Left lobe of liver (tissue), 2 donors: ENCODE data around the gene ASMTL. TPM values are rescaled to one million over a fixed set of nuclear protein-coding genes. Genes with fewer than 3 reads are reported as not detected.
"Not testable (repeated sequence)": the region's sequence is repeated elsewhere in the genome, so short reads cannot be mapped to it uniquely, and the experiment has no call there.

Experiments
- ATAC-seq: fragments of 200-7000 bp; cut with Tn5 transposase; one replicate; pipeline ENCODE4 v1.9.1; 2020; ENCODE audit warnings: mild to moderate bottlenecking, moderate library complexity
- DNase-seq: peaks from one replicate; pipeline ENCODE4 v3.0.0-alpha.2; 2020; ENCODE audit warnings: low spot score
- total RNA-seq: library from RNA; stranded (reverse); gene quantifications from one replicate; pipeline ENCODE4 v1.2.1, GENCODE V29; 2021
- donor health status: DM: no; HTN: no; CAD: no; lungs with moderate emphysema.
- donor health status: DM: no; HTN: yes; CAD: no.

Gene ASMTL
- total RNA-seq, 1 donor from 2014 or later = 31.4 TPM

DNA sequence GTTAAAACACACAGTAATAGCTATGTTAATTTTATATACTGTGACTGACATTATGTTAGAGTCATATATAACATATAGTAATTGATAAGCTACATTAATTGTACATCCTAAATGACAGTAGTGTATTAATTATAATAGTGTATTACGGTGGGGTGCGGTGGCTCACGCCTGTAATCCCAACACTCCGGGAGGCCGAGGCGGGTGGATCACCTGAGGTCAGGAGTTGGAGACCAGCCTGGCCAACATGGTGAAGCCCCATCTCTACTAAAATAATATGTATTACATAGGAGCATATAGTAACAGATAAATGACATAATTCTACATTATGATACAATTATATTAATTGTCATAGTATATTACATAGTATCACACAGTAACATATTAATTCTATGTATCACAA, 12.2 kb downstream of the ASMTL start:
- DNase-seq = peak; percentile 19

DNA sequence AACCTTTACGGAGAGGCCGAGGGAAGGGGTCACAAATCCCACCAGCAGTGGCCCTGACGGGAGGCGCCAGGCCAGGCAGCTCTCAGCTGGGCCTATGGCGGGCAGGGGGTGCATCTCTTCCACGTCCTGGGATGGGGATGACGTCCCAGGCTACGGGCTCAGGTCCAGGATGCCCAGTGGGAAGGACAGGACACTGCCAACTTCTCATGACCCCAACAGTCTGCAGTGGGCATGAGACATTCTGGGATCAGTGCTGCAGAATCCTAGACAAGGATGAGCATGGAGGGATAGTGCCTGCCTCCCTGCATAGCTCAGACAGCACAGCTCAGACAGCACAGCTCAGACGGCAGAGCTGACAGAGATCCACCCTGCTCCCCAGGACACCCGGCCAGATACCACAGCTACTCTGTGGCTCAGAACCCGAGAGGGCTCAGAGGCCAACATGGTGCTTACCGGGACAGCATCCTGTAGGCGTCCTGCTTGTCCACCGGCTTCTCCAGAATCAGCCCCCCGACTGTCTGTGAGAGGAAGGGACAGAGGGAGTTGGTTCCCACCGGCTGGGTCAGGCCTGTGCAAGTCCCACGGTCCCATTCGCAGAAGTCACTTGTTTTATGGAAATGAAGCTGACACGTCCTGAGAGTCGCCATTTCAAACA, 17.3 kb downstream of the ASMTL start:
- DNase-seq = no peak
- no peak for ATAC-seq

More for the DNA sequence above, 12.2 kb downstream of the ASMTL start:
- no peak for ATAC-seq

DNA sequence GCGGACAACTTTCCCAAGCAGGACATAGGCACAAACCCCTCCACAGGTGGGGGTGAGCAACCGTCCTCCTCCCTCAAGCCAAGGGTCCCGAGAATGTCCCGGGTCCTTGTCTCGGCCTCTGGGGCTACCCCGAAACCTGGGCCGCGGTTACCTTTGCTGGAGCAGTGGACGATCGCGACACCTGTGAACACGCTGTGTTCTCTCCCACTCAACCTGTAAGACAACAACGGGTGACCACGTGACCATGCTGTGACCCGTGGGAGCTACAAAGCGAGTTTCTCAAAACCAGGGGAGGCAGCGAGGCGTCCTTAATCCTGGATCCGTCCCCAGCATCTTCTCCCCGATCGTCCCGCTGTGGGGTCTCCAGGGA, 17.9 kb downstream of the ASMTL start:
- DNase-seq = no peak
- no peak for ATAC-seq

DNA sequence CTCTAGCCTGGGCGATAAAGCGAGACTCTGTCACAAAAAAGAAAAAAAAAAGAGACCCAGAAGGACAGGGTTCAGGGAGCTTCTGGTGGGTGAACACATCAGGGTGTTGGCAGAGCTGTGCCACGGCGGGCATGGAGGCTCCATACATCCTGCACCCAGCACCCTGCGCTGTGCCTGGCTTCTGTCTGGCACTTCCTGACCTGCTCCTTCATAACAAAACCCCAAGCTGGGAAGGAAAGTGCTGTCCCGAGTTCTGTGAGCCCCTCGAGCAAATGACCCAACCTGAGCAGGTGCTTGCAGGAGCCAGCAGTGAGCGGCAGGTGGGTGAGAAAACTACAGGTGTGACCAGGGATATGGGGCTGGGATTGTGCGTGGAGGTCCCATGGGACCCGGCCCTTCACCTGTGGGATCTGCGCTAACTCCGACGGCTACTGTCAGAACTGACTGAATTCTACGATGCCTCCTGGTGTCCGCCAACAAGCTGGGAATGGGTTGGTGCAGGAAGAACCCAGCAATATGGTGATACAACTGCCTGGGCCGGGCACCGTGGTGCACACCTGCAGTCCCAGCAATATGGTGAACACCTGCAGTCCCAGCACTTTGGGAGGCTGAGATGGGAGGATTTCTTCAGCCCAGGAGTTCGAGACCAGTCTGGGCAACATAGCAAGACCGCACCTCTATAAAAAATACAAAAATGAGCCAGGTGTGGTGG, 18.9 kb downstream of the ASMTL start:
- ATAC-seq = no peak

DNA sequence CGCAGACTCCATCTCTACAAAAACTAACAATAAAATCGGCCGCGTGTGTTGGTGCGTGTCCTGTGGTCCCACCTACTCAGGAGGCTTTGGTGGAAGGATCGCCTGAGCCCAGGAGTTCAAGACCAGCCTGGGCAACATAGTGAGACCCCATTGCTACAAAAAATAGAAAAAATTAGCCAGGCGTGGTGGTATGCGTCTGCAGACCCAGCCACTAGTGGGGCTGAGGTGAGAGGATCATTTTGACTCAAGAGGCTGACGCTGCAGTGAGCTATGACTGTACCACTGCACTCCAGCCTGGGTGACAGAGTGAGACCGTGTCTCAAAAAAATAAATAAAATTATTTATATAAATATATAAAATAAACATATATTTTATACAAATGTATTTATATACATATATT, 22.3 kb downstream of the ASMTL start:
- ATAC-seq (no peak), DNase-seq (no peak)

More for the DNA sequence above, 18.9 kb downstream of the ASMTL start:
- no peak for DNase-seq

DNA sequence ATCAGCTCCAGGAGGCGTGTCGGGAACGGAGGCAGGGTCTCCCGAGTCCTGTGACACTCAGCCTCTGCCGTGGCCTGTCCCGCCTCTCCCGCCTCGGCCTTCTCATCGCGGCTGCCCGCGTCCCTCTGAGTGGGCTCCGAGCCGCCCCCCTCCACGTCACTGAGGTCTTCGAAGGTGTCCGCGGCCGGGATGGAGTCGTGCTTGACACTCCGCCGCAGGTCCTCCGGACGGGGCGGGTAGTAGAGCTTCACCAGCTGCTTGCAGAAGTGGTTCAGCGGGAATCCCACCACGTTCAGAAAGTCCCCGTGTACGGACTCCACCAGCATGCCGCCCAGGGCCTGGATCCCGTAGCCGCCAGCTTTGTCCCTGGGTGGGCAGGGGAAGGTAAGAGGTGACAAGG, 25.0 kb downstream of the ASMTL start:
- DNase-seq = no peak

DNA sequence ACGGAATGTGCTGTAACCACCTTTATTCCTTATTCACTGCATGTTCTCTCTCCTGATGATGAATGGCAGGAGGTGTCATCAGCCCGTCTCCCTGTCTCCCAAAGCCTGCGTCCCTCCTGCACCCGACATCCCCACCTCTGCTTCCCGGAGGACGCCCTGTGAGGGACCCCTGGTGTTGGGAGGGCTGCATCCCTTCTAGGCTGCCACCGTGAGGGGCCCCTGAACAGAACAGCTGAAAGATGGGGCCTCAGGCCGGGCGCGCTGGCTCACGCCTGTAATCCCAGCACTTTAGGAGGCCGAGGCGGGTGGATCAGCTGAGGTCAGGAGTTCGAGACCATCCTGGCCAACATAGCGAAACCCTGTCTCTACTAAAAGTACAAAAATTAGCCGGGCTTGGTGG, 26.4 kb downstream of the ASMTL start:
- not testable (repeated sequence) for ATAC-seq, DNase-seq

More for the DNA sequence above, 25.0 kb downstream of the ASMTL start:
- ATAC-seq = no peak

DNA sequence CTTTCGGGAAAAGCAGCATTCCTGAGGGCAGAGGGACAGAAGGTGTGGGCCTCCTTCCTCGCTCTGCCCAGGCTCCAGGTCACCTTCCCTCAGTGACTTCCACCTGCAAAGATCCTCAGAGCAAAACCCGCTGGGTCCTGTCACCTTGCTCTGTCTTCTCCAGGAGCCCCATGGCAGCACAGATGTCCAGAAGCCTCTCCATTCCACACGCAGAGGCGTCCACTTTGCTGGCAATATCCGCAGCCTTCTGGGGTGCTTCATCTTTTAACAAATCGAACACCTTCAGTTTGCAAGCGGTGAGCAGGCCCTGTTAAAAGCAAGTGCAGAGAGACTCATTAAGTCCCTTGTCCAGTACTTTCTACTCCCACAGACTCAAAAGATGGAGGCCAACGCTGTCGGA, 27.3 kb downstream of the ASMTL start:
- no peak for ATAC-seq
- DNase-seq = no peak

DNA sequence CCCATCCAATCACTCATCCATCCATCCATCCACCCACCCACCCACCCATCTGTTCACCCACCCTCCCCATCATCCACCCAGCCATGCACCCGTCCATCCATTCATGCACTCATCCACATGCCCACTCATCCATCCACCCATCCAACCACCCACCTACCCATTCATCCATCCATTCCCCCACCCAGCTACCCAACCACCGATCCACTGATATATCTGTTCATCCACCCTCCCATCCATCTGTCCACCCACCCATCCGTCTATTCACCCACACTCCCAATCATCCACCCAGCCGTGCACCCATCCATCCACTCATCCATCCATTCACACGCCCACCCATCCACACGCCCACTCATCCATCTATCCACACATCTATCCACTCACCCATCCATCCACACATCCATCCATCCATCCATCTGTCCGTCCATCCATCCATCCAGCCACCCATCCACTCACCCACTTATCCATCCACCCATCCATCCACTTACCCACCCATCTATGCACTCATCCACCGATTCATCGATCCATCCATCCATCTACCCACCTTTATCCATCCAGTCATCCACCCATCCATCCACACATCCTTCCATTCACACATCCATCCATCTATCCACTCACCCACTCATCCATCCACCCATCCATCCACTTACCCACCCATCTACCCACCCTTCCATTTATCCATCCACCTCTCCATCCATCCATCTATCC, 28.4 kb downstream of the ASMTL start:
- no peak for DNase-seq
- ATAC-seq = no peak

DNA sequence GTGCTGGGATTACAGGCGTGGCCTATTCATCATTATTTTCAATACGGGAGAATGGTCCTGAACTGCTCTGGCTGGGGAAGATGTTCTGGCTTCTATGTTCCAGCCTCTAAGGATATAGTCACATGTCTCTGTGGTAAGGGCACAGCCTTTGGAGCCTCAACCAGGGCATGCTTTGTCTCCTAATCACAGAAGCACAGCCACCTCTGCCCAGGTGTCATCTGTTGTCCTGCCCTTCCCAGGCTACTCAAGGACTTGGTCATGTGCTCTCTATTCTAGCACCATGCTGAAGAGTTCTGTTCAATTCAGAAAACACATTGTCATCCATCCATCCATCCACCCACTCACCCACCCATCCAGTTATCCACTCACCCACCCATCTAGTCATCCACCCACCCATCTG, 29.5 kb downstream of the ASMTL start:
- DNase-seq (no peak), ATAC-seq (no peak)

DNA sequence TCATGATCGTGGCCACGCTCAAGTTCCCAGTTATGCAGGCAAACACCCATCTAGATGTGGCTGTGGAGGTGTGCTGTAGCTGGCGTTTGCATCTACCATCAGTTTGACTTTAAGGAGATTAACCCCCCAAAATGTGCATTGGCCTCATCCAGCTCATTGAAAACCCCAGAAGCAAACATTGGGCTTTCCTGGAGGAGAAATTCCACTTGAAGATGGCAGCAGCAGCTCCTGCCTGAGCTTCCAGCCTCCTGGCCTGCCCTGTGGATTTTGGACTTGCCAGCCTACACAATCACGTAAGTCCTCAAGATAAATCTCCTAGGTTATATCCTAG, 30.6 kb downstream of the ASMTL start:
- no peak for DNase-seq
- no peak for ATAC-seq

DNA sequence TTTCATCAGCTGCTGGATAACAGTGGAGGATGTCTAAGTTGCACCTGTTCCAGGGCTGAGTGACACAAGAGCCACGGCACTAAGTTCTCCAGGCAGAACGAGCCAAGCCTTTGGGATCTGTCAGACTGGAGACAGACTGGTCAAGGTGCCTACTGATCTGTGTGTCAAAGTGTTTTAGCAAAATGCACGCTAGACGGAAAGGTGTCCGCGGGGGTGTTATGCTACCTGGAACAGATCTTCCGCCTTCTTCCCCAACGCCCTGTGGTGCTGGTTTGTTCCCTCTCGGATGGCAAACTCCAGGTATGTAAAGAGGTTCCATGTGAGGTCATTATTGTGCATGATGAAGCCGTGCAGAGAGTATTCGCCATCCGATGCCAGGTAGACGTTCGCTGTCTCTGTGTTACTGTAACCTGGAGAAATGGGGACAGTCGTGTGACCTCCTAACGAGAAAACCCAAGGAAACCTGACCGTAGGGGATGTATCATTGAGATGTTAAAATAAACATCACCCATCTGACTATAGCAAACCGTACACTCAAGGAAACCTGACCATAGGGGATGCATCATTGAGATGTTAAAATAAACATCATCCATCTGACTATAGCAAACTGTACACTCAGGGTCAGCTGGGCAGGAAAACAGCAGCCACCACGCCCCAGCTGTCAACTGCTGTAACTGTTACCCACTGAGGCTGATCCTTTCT, 31.1 kb downstream of the ASMTL start:
- ATAC-seq = no peak
- DNase-seq = no peak

DNA sequence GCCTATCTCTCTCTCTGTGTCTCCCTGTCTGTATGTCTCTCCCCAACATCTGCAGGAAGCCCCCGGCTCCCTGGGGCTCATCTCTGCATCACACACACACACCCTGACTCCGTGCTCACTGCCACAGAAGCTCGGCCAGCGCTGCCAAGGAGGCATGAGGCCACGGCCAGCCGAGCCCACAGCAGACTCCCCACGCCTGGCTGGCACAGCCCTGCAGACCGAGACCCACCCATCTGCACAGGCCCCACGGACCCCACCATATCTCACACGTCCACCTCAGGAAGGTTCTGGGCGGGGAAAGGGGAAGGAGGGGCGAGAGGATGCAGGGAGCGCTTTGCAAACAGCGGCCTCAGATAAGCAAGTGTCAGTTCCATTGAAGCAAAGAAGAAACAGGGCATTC, 32.3 kb downstream of the ASMTL start:
- ATAC-seq = peak; percentile 8
- DNase-seq = no peak

DNA sequence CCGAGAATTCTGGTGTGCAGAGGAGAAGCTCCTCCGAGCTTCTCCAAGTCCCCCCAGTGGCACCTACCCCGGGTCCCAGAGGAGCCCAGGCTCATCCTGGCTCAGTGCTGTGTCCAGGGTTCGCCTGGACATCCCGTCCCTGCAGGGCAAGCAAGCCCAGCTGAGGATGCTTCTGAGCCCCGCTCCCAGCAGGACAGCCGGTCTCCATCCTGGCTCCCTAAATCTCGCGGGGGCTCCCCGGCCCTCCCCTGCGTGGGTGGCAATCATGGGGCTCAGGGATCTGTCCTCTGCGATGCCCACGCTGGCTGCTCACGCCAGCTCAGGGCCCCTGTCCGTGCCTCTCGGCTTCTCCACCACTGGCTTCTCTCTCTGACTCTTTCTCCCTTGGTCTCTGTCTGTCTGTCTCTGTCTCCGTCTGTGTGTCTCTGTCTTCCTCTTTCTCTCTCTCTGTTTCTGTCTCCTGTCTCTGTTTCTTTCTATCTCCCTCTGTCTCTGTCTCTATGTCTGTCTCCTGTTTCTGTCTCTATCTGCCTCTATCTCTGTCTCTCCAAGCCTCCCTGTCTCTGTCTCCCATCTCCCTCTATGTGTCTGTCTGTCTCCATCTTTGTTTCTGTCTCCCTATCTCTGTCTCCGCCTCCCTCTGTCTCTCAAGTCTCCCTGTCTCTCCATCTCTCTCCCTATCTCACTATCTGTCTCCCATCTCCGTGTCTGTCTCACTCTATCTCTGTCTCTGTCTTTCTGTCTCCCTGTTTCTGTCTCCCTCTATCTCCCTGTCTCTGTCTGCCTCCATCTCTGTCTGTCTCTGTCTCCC, 33.0 kb downstream of the ASMTL start:
- DNase-seq = no peak
- peak; percentile 8 for ATAC-seq

DNA sequence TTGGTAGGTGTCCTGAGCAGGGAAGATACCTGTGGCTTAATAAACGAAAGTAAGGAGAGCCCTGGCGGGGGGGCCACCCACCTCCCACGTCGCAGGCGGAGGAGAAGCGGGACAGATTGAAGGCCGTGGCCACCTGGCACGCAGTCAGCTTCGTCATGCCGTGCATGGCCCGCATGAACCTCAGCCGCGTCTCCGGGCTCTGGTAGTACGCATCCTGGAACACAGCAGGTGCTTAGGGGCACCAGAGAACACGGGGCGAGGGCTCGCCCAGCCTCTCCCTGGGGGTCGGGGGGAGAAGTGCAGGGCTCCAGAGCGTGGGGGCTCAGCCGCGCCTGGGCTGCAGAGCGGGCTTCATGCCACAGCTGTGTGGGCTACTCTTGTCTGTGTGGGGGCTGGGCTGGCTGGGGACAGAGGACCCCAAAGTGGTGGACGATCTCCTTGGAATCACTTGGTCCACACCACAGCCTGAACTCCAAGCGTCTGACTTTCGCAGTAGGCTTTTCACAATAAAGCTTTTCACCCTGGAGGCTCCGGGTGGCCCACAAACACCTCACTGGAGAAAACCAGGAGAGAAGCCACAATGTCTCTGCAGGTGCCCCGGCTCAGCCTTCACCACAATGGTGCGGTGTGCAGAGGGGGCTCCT, 33.7 kb downstream of the ASMTL start:
- DNase-seq (no peak), ATAC-seq (peak; percentile 9)

DNA sequence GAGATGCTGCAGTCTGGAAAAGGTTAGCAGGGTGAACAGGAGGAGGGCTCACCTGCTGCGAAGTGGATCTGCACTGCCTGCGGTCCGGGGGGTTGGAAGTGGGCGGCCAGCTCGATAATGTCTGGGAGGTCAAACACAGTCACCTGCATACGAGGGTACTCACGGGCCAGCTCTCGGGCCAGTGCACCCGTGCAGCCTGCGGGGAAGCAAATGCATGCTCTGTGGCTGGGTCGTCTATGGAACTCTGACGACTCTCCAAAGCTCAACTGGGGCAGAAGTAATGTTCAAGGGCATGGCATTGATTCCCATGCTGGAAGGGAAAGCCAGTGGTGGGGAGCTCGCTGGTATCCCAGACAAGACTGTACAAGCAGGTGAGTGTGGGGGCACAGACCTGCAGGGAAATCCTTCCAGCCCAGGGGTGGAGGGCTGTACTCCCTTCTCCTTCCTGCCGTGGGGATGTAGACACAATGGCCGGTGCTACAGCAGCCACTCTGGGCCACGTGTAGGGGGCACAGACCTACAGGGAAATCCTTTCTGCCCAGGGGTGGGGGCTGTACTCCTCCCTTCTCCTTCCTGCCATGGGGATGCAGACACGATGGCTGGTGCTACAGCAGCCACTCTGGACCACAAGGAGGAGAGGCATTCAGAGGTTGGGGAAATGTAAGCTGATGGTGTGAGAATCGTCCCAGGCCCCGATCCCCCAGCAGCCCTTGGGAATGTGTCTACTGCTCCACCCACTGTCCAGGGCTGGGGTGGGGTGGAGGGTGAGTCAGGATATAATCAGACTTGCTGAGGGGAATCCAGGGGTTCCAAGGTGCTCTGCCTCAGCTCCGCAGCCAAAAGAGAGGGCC, 34.6 kb downstream of the ASMTL start:
- ATAC-seq (no peak), DNase-seq (no peak)

DNA sequence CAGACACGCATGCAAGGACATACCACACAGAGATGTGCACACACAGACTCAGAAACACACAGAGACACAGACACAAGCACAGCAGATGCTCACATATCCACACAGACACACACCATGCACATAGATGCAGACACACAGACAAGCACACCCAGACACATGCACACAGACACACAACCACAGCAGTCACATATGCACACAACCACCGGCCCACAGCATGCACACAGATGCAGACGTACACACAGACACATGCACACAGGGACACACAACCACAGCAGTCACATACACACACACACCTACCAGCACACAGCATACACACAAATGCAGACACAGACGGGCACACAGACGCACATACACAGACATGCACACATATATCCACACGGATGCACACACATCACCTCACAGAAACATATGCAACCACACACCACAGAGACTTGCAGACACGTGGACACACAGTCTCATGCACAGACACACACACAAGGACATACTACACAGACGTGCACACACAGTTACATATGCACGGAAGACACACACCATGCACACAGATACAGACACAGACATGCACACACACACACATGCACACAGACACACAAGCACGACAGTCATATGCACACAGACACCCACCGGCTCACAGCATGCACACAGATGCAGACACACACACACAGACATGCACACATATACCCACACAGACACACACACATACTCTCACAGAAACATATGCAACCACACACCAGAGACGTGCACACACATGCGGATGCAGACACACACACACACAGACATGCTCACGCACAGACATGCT, 35.5 kb downstream of the ASMTL start:
- no peak for DNase-seq
- ATAC-seq = no peak

DNA sequence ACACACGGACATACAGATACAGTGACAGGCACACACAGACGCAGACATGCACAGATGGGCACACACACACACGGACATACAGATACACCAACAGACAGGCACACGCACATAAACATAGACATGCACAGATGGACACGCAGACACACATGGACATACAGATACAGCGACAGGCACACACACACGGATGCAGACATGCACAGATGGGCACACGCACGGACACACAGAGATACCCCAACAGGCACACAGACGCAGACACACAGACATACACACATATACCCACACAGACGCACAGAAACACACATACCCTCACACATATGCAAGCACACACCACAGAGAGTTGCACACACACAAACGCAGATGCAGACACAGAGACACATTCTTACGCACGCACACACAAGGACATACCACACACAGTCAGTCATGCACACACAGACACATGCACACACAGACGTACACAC, 36.4 kb downstream of the ASMTL start:
- ATAC-seq (no peak), DNase-seq (no peak)
